ENCODE data around the gene B3GALT6.
"Not testable (repeated sequence)": the region's sequence is repeated elsewhere in the genome, so short reads cannot be mapped to it uniquely, and the experiment has no call there.

The B3GALT6 gene

DNA sequence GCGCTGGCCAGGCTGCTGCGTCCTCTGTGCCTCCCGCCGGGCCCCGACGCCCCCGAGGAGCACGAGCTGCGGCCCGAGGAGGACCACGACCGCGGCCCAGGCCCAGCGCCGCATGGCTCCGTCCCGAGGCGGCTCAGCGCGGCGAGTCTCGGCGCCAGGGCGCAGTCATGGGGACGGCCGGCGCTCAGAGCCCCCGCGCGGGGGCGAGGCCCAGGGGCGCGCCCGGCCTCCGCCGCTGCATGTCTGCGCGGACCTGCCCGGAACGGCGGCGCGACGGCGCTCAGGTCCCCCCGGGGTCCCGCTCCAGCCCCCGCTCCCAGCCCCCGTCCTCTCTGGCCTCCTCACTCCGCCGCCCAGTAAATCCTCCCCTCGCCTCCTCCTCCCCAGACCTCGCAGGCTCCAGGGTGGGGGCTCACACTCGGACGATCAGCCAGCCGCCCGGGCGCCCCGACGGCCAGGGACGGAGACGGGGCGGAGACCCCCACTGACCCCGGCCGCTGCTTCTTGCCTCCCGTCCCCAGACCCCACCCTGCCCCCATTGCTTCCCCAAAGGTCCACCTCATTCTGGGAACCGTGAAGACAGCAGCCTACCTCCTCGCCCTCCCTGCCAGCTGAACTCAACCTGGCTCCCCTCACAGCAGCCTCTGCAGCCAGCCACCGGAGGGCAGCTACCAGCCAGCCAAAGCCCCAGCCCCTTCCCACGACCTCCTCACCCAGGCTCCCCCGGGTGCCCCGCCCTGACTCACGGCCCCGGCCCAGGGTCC is 14.7 kb downstream of the B3GALT6 start, which contains the start of gene C1QTNF12:
C1QTNF12 (minus strand) TSS at position 146 of the 764 bp plus-strand sequence; CDS start at position 114, 32 bp downstream.
- no peak for DNase-seq

DNA sequence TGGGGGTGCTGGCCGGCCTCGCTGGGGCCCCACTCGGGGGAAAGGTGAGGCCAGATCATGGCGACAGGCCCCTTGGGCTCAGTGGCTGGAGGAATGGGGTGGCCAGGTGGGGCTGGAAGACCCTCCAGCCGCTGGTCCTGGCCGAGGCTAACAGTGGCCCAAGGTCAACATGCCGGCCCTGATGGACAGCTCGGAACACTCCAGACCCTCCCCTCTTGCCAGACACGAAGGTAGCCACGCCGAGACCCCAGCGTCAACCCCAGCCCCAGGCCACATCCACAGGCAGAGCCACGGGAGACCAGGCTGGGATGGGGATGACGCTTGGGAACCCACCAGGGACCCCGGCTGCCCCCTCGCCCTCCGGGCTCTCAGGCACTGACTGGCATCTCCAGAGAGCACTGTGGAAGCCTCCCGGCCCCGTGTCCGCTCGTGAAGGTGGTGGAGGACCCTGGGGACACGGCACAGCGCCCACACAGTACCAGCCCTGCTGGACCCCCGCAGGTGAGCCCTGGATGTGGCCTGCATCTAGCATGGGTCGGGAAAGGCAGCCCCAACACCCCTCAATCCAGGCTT is 15.4 kb downstream of the B3GALT6 start:
- no peak for DNase-seq

DNA sequence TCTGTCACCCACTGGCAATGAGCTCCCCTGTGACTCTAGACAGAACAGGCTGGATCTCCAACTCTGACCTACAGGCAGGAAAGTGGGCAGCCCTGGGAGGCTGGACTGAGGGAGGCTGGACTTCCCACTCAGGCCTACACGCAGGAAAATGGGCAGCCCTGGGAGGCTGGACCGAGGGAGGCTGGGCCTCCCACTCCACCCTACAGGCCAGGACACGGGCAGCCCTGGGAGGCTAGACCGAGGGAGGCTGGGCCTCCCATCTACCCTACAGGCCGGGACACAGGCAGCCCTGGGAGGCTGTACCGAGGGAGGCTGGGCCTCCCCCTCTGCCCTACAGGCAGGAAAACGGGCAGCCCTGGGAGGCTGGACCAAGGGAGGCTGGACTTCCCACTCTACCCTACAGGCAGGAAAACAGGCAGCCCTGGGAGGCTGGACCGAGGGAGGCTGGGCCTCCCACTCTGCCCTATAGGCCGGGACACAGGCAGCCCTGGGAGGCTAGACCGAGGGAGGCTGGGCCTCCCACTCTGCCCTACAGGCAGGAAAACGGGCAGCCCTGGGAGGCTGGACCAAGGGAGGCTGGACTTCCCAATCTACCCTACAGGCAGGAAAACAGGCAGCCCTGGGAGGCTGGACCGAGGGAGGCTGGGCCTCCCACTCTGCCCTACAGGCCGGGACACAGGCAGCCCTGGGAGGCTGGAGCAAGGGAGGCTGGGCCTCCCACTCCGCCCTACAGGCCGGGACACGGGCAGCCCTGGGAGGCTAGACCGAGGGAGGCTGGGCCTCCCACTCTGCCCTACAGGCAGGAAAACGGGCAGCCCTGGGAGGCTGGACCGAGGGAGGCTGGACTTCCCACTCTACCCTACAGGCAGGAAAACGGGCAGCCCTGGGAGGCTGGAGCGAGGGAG is 16.2 kb downstream of the B3GALT6 start:
- not testable (repeated sequence) for DNase-seq

DNA sequence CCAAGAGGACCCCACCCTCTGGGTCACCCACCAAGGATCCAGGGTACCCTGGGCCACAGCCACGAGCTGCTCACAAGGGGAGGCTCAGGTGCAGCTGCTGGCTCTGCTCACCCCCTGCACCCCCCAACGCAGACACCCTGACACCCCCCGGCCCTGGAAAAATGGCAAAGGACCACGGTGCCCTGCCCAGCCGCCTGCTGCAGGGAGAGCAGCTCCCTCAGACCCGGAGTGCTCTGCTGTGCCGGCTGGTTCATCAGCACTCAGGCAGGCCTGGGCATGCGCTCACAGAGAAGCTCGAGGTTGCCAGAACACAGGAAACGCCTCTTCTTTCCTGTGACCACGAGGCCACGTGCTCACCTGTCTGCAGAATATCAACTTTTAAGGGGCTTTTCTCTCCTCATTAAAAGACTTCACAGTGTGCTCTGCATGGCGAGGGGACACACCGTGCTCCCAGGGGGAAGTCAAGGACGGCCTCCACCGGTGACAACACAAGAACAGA is 18.8 kb downstream of the B3GALT6 start:
- DNase-seq, result no peak

DNA sequence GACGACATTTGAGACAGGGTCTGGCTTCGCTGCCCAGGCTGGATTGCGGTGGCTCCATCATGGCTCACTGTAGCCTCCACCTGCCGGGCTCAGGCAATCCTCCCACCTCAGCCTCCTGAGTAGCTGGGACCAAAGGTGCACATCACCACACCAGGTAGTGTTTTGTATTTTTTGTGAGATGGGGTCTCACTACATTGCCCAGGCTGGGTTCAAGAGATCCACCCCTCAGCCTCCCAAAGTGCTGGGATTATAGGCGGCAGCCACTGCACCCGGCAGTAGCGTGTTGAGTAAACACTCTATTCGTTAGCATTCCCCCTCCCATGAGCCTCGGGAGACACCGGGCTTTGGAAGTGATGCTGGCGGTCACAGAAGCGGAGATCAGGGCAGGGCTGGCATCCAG is 21.3 kb downstream of the B3GALT6 start:
- DNase-seq, result no peak

DNA sequence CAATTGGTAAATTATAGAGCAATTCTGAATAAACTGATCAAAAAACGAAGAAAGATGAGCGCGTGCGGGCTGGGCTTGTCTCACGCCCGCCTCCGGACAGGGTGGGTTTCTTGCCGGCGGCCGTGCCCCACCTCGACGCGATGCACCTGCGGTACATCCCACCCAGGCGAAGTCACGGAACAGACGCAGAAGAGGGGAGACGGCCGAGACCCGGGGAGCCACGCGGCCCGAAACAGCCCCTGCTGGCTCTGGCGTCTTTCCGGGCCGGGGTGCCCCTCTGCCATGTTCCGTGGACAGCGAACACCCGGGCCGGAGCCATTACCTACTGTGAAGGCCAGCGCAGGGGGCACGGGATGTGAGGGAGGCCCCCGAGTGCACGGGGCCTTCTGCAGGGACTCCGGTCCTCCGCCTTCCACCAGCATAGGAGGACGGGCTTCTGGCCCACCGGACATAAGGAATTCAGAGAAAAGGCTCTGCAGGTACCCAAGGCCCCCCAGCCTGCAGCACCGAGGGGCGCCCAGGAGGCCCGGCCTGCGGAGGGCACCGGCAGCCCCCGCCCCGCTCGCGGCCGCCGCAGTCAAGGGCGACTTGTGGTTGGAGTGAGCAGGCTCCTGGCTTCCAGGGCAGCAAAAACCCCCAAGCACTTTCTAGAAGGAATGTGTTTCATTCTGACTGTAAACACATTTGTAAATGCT is 22.1 kb downstream of the B3GALT6 start:
- DNase-seq, result no peak

DNA sequence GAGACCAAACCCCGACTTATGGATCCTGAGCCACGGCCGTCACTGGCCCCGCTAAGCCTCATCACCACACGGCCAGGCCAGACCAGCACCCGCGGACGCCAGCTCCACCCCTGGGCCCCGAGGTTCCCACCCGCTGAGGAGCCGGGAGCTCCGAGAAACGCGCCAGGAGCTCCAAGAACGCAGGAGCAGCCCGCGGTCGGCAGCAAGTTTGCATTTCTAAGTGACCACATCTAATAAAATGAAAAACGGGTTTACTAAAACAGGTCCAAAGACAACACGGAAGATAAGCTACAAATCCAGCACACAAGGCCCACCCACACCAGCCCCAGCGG is 22.6 kb downstream of the B3GALT6 start:
- no peak for DNase-seq

DNA sequence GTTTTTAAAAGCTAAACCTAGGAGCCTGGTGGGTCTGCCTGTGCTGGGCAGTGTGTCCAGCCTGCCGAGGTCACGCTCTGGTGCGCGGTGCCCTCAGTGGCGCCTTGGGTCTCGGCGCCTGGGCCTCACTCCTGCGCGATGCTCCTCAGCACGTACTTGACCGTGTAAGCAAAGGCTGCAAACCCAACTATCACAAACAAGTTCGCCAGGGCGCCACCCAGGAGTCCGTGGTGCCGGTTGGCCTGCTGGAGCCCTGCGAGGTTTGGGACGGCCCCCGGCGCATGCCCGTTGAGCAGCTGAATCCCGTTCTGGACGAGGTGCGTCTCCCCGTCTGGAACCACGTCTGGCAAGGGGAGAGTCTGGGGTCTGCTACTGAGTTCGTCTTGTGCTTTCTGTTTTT is 23.0 kb downstream of the B3GALT6 start:
- DNase-seq, result no peak

DNA sequence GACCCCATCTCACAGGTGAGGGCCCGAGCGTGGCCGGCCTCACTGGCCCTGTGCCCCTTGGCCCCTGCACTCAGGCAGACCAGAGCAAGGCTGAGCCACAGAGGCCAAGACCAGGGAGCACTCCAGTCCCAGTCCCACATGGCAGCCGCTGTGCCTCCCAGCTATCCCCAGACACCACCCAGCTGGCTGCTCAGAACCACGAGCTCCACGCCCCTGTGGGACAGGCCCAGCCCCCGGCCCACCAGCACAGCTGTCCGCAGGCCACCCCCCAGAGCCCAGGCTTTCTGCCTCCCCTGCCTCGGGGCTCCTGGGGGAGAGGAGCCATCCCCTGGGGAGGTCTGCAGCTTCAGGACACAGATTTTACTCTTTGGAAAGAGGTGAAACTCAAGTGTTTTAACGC is 23.6 kb downstream of the B3GALT6 start:
- DNase-seq, result no peak

DNA sequence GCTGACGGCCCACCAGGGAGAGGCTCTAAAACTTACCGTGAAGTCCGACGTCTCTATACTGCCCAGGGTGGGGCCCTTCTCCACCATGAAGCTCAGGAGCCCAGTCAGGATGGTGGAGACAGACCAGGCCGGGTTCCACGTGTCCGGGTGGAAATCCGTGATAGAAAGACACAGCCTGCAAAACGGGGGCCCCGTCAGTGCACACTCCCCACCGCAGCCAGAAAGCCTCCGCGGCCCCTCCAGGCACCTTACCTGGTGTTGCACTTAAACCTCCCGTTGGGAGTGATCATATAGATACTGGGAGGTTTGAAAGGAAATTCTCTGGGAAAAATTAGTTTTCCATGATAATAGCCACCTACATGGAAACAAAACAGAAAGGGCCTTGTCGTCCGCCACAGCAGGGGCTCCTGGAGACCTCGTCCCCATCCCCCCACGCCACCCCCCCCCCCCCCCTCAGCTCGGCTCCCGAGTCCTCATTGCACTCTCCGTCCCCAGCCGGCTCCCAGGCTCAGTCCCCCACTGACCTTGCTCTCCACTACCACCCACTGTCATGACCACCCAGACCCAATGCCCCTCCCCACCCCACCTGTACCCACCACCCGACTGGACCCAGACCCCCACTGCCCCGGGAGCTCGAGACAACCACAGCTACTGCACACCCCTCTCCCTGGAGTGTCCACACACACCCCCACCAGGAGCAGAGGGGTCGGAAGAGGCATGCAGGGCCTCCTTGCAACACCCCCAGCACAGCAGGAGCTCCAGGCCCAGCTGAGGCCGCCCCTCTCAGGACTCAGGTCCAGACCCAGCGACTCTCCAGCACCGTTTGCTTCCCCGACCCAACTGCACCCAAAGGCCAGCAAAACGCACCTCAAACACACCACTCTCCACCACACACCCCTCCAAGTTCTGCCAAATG is 25.2 kb downstream of the B3GALT6 start:
- no peak for DNase-seq

DNA sequence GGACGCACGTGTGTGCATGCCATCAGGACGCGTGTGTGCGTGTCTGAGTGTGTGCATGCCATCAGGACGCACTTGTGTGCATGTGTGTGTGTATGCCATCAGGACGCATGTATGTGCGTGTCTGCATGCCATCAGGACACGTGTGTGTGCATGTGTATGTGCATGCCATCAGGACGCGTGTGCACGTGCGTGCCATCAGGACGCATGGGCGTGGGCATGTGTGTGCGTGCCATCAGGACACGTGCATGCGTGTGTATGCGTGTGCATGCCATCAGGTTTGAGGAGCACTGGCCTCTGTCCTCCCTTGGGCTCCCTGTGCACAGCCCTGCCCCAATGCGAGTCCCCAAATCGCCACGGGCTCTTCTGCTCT is 27.1 kb downstream of the B3GALT6 start:
- DNase-seq, result no peak

DNA sequence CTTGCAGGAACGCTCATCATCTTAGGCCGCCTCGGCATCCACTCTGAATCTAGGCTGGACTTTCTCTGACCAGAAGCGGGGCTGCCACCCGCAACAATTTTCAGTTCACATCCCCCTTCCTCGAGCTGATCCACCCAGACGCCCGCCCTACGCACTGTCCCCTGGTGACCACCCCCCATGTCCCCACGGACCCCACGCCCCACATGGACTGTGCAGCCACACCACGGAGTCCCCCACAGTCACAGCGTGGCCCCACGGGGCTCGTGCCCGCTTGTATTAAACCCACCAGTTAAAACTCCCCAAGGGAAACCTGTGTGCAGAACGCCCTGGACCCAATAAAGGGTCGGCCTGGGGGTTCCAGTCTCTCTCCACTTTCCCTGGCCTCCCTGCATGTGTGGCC is 27.5 kb downstream of the B3GALT6 start:
- DNase-seq, result no peak

DNA sequence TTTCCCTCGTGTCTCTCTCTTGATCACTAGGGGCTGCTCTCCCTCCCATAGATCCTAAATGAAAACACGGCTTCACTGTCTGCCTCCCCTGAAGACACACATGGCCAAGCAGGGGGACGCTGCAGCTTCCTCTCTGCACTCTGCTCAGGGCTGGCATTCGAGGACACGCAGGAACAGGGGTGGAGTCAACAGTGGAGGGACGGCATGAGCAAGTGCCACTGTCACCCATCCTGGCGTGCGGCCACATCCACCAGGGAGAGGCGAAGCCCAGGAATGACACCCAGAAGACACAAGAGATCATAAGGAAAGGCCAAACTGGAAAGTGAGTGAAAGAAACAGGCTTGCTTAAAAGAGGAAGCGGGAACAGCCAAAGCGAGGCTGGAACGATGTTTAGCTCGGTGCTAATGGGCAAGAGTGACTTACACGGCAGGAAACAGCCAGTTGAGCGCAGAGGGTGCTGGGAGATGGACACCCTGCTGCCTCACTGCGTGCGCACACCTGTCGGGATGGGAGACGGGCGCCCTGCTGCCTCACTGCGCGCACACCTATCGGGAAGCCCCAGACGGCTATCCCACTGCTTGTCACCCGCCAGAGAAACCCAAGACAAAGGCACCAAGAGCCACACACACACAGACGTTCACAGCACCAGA is 28.0 kb downstream of the B3GALT6 start:
- no peak for DNase-seq

DNA sequence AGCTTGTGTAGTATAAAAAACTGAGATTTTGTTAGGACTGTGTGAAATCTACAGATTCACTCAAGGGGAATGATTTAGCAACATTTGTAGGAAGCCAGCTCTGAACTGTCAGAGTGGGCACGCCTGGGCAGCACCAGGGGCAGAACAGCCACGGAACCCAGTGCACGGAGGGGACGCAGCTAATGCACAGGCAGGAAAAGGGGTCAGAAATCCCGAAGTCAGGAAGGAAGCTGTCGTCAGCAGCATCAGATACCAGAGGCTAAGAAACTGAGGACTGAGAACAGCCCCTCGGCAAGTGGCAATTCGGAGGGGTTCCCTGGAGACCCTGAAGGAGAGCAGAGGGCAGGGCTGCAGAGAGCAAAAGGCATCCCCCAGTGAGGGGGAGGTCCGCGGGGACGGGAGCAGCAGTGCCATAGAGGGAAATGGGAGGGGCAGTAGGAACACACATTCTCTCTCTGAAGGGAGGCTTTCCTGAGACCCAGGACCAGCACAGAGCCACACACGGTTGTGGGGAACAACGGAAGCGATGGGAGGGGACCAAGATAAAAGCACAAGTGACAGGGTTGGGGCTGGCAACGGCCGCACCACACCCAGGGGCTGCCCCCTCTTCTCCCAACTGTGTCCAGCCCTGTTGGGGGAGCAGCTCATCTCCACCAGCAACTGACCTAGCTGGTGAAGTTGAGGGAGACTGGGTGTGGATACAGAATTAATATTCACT is 29.0 kb downstream of the B3GALT6 start:
- no peak for DNase-seq

DNA sequence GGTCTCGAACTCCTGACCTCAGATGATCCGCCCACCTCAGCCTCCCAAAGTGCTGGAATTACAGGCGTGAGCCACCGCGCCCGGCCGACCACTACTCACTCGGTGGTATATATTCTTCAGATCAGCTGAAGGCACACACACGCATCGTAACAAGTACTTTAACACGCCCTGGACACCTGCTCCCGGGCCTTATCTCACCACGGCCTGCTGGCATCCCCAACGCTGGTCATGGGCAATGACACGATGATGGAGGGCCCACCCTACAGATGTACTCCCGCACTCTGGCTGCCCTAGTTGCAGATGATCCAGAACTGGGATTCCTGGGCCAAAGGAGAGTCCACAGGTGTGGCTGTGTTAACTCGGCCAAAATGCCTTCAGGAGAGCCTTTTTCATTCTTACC is 30.0 kb downstream of the B3GALT6 start:
- no peak for DNase-seq

DNA sequence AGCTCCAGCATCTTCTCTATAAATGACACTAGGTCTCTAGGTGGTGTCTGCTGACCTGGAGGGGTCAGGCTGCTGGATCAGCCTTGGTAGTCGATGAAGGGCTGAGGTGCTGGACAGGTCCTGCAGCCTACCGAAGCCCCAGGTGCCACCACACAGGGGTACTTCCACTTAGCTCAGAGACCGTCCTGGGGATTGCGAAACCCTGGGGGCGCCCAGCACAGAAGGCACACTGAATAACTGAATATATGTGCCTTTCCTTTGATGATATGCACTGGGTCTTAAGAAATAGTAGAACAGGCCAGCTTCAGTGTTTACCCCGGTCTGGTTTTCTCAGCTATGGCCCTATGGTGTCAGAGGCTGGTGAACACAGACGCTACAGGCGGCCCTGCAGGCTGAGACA is 30.7 kb downstream of the B3GALT6 start:
- DNase-seq, result no peak

DNA sequence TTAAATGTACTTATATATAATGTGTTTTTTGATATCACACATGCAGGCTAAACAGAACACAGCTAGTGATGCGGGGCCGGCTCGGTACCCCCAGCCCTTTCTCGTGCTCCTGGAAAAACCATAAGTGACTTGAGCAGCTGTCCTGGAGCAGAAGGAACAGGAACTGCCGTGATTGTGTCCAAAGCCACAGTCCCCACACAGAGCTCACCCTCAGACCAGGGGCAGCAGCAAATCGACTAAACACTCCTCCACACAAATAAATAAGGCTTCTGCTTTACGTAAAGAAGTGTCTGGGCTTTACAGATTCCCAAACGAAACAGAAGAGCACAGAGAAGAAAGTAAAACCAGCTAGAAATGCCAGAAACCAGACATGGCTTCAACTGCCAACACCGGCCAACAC is 32.0 kb downstream of the B3GALT6 start:
- no peak for DNase-seq

DNA sequence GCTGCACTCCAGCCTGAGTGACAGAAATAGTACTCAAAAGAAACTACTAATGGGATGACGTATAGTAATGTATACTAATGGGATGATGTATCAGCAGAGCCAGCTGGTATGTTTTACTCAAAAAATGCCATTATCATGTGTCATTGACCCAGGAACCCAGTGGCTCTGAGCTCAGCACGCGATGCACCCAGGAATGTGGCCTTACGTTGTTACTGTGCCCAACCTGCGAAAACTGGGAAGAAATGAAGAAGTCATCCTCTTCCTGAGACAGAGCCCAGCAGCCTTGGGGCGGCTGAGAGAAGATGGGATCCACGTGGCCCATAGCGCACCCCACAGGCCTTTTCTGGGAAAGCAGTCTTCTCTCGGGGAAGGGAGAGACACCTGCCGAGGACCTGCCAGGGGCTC is 32.8 kb downstream of the B3GALT6 start:
- no peak for DNase-seq

DNA sequence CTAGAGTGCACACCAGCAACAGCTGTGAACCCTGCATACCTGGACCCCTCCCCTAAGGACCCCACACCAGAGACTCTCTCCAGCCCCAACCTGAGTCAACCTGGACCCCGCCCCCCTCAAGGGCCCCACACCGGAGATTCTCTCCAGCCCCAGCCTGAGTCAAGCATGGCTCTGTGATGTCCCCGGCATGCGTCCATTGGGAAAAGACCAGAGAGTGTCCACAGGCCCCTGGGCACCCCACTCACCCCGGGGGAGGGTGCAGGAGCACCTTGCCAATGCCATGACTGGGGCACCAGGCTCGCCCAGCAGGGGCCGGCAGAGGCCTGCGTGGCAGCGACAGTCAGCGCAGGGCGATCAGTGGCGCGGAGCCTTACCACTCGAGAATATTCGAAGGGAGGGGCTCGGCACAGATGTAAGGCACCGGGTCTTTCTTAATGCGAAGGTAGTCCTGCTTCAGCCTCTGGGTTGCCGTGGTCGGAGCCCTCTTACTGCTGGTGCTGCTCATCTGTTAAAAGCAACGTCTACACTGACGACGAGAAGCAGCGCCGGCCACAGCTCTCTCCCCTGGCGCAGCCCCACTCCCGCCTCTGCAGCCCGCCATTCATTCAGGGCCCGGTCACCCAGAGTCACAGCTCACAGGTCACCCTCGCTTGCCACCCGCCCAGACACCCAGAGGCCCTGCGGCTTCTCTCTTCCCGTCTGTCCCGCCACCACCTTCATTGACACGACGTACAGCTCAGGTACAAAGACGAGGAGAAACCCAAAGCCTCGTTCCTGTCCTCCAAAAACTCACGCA is 35.6 kb downstream of the B3GALT6 start:
- DNase-seq, result no peak

DNA sequence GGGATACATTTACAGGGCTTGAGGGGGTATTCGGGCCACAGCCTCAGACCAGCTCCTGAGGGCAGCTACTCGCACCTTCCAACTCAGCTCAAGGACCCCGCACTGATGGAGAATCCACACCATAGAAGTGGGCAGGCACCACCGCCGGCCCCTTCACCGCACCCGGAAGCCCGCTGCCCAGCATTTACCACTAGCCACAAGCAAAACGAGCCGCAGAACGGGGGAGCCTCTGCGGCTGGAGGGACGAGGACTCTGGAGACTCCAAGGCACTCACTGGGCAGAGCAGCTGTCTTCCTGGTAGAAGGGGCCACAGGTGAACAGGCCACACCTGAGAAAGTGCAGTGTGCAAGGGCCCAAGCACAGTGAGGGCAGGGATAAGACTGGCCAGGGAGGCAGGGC is 36.2 kb downstream of the B3GALT6 start:
- DNase-seq, result no peak

All from hippocampal formation (tissue), 2 donors.